GM23338 (cell line): ENCODE measurements around the gene ASPRV1. TPM values are rescaled to one million over a fixed set of nuclear protein-coding genes. Genes with fewer than 3 reads are reported as not detected.
A peak's percentile ranks its signal among the peaks of the same experiment; 100 is the strongest.

Source experiments
- ATAC-seq: fragments of 200-7000 bp; cut with Tn5 transposase; 3 replicates; pipeline ENCODE4 v1.9.1; 2020
- DNase-seq: peaks from one replicate; pipeline ENCODE4 v3.0.0-alpha.2; 2015; ENCODE audit warnings: low spot score
- H2AFZ ChIP-seq: fragments of 200-600 bp; sonication (generic); 2 replicates; pipeline ENCODE4 v1.8.0; 2016; ENCODE audit warnings: antibody characterized with exemption, mild to moderate bottlenecking, moderate library complexity
- H3F3A ChIP-seq: fragments of 200-600 bp; sonication (generic); replicated peaks from 2 replicates; pipeline ENCODE4 v1.8.0; 2017; ENCODE audit warnings: antibody characterized with exemption, mixed run types, low read depth
- H3K27ac ChIP-seq: fragments of 200-600 bp; sonication (generic); 2 replicates; pipeline ENCODE4 v1.6.1; 2016; ENCODE audit warnings: low read depth
- H3K27me3 ChIP-seq: fragments of 200-600 bp; sonication (generic); 2 replicates; pipeline ENCODE4 v1.8.0; 2016; ENCODE audit warnings: mild to moderate bottlenecking, mixed run types, moderate library complexity; ENCODE audit not compliant: insufficient read depth
- H3K36me3 ChIP-seq: fragments of 200-600 bp; sonication (generic); 2 replicates; pipeline ENCODE4 v1.8.0; 2016; ENCODE audit warnings: mild to moderate bottlenecking; ENCODE audit not compliant: insufficient read depth
- H3K4me1 ChIP-seq: fragments of 200-600 bp; sonication (generic); 2 replicates; pipeline ENCODE4 v1.8.0; 2016; ENCODE audit warnings: mild to moderate bottlenecking, moderate library complexity; ENCODE audit not compliant: insufficient read depth
- H3K4me2 ChIP-seq: fragments of 200-600 bp; sonication (generic); 2 replicates; pipeline ENCODE4 v1.7.1; 2017; ENCODE audit warnings: mixed run types
- H3K4me3 ChIP-seq: fragments of 200-600 bp; sonication (generic); 2 replicates; pipeline ENCODE4 v1.6.1; 2016; ENCODE audit warnings: mixed run types
- H3K79me2 ChIP-seq: fragments of 200-600 bp; sonication (generic); replicated peaks from 2 replicates; pipeline ENCODE4 v1.8.0; 2017; ENCODE audit warnings: mild to moderate bottlenecking; ENCODE audit not compliant: insufficient read depth
- H3K9me2 ChIP-seq: fragments of 200-600 bp; sonication (generic); 2 replicates; pipeline ENCODE4 v1.8.0; 2017; ENCODE audit not compliant: insufficient read depth
- H4K20me1 ChIP-seq: fragments of 200-600 bp; sonication (generic); replicated peaks from 2 replicates; pipeline ENCODE4 v1.8.0; 2017; ENCODE audit warnings: mild to moderate bottlenecking; ENCODE audit not compliant: insufficient read depth
- H3K27ac Mint-ChIP-seq: 2 replicates; pipeline ENCODE4 v1.8.0; 2020; ENCODE audit warnings: inconsistent platforms, mild to moderate bottlenecking, moderate library complexity, mixed read lengths
- H3K27me3 Mint-ChIP-seq: 3 replicates; pipeline ENCODE4 v1.8.0; 2022; ENCODE audit warnings: low read depth, mild to moderate bottlenecking, moderate library complexity, mixed read lengths, inconsistent platforms; ENCODE audit not compliant: insufficient read depth, poor library complexity
- H3K36me3 Mint-ChIP-seq: 3 replicates; pipeline ENCODE4 v1.8.0; 2021; ENCODE audit warnings: low read depth, mild to moderate bottlenecking, inconsistent platforms, moderate library complexity, mixed read lengths
- H3K4me1 Mint-ChIP-seq: 3 replicates; pipeline ENCODE4 v1.8.0; 2020; ENCODE audit warnings: mild to moderate bottlenecking, inconsistent platforms, mixed read lengths
- H3K4me3 Mint-ChIP-seq: 3 replicates; pipeline ENCODE4 v1.8.0; 2021; ENCODE audit warnings: moderate library complexity, mild to moderate bottlenecking, inconsistent platforms, mixed read lengths
- H3K9me3 Mint-ChIP-seq: 3 replicates; pipeline ENCODE4 v1.8.0; 2020; ENCODE audit warnings: moderate library complexity, mild to moderate bottlenecking, inconsistent platforms, mixed read lengths
- CREB1 ChIP-seq: fragments of 250-450 bp; sonication (Bioruptor Pico); IDR thresholded peaks from 2 replicates; pipeline ENCODE4 v1.5.0; 2020; ENCODE audit warnings: low read depth, mild to moderate bottlenecking, moderate library complexity
- CTCF ChIP-seq, 2 experiments: fragments of 200-600 bp in 1 of 2; sonication (generic) in 1 of 2; conservative IDR thresholded peaks; 2 replicates each; pipeline versions ENCODE4 v1.5.1 to v1.6.1; 2016 to 2017; ENCODE audit warnings: antibody characterized with exemption in 2 of 2, low read depth in 2 of 2, mild to moderate bottlenecking in 2 of 2, moderate library complexity in 1 of 2
- ETS1 ChIP-seq: IDR thresholded peaks from 2 replicates; pipeline ENCODE4 v1.6.1; 2016; ENCODE audit warnings: antibody characterized with exemption
- EZH2 ChIP-seq: fragments of 200-600 bp; sonication (generic); IDR thresholded peaks from one replicate; pipeline ENCODE4 v1.8.0; 2017; ENCODE audit warnings: antibody characterized with exemption, mild to moderate bottlenecking, low read depth; ENCODE audit not compliant: unreplicated experiment
- EZH2phosphoT487 ChIP-seq: fragments of 200-600 bp; sonication (generic); IDR thresholded peaks from one replicate; pipeline ENCODE4 v1.8.1; 2018; ENCODE audit warnings: antibody characterized with exemption; ENCODE audit not compliant: unreplicated experiment
- JUNB ChIP-seq: IDR thresholded peaks from one replicate; pipeline ENCODE4 v1.6.1; 2016; ENCODE audit warnings: antibody characterized with exemption; ENCODE audit not compliant: unreplicated experiment
- NANOG ChIP-seq: IDR thresholded peaks from 2 replicates; pipeline ENCODE4 v1.6.1; 2016; ENCODE audit warnings: antibody characterized with exemption, borderline replicate concordance
- POLR2AphosphoS5 ChIP-seq: IDR thresholded peaks from 2 replicates; pipeline ENCODE4 v1.6.1; 2016; ENCODE audit warnings: antibody characterized with exemption, low read depth
- REST ChIP-seq: IDR thresholded peaks from one replicate; pipeline ENCODE4 v1.6.1; 2018; ENCODE audit warnings: antibody characterized with exemption; ENCODE audit not compliant: unreplicated experiment
- STAT1 ChIP-seq: IDR thresholded peaks from one replicate; pipeline ENCODE4 v1.6.1; 2016; ENCODE audit warnings: antibody characterized with exemption; ENCODE audit not compliant: unreplicated experiment
- ZNF114 ChIP-seq: fragments of 250-450 bp; sonication (Bioruptor Pico); IDR thresholded peaks from 2 replicates; pipeline ENCODE4 v1.5.0; 2020; ENCODE audit warnings: mild to moderate bottlenecking, moderate library complexity
- ZNF331 ChIP-seq: fragments of 250-450 bp; sonication (Bioruptor Pico); IDR thresholded peaks from 2 replicates; pipeline ENCODE4 v1.5.0; 2020; ENCODE audit warnings: low read depth, mild to moderate bottlenecking, moderate library complexity
- long read RNA-seq: library from polyadenylated mRNA; unstranded; transcript quantifications from one replicate; pipeline ENCODE4 v2.0.0, GENCODE V29; 2020; ENCODE audit not compliant: unreplicated experiment
- polyA plus RNA-seq: library from polyadenylated mRNA; unstranded; fragments of >200 nt; fragmentation: Nextera tagmentation; extraction: Ambion mirVana; gene quantifications from 2 replicates; pipeline ENCODE4 v1.2.1, GENCODE V29; 2016
- total RNA-seq: library from RNA; depleted of rRNA; stranded (reverse); fragments of >200 nt; shearing (Covaris generic); gene quantifications from 2 replicates; pipeline ENCODE4 v1.2.3, GENCODE V29; 2014; rRNA removed
- TF ChIP-seq, protein P1 (sequence below): fragments of 250-450 bp; sonication (Bioruptor Pico); IDR thresholded peaks from 2 replicates; pipeline ENCODE4 v1.5.0; 2020; ENCODE audit warnings: mild to moderate bottlenecking, moderate library complexity

Gene ASPRV1
- total RNA-seq (0.82 and 1.4 TPM in 2 replicates), polyA plus RNA-seq (0.54 and 0.60 TPM in 2 replicates)
- long read RNA-seq: 0 reads

GRCh38 chr2:69961496-69961895 lies at the start of gene ASPRV1:
Gene ASPRV1 (minus strand): TSS chr2:69961631. CDS start chr2:69961436, 195 bp downstream.
- H3K4me3 Mint-ChIP-seq: no peak within 1 kb of the TSS
- peak within 1 kb of the TSS; percentile 80; the same call in 1 of the 2 replicates for H2AFZ ChIP-seq

More at GRCh38 chr2:69961496-69961895, at the start of gene ASPRV1:
- no peaks in the 10 kb centered on the region for H3K36me3 ChIP-seq
- no peaks in the 10 kb centered on the region for H3F3A ChIP-seq
- DNase-seq: peak; percentile 33
- peaks cover 14% of the 10 kb centered on the region; the same call in 1 of the 2 replicates for H3K9me2 ChIP-seq
- peak; percentile 72 for ATAC-seq
- H3K4me3 ChIP-seq: no peak within 1 kb of the TSS
- no peaks in the 10 kb centered on the region for H4K20me1 ChIP-seq
- no peaks in the 10 kb centered on the region for H3K79me2 ChIP-seq
- no peak within 1 kb of the TSS for H3K4me2 ChIP-seq
- no peak within 1 kb of the TSS for H3K27ac ChIP-seq
- peaks cover 15% of the 10 kb centered on the region for H3K4me1 Mint-ChIP-seq
- TF ChIP-seq POLR2AphosphoS5 (no peak), JUNB (no peak), ZNF114 (CRISPR knock-in tag) (no peak), CTCF (conservative IDR thresholded peaks at IDR 0.05; ENCODE audit: low read depth in 2 of 2) (no peak), REST (no peak), ZNF331 (no peak), ETS1 (no peak), NANOG (no peak), EZH2phosphoT487 (no peak), CREB1 (no peak), STAT1 (no peak), EZH2 (no peak)
- TF ChIP-seq, protein P1, sequence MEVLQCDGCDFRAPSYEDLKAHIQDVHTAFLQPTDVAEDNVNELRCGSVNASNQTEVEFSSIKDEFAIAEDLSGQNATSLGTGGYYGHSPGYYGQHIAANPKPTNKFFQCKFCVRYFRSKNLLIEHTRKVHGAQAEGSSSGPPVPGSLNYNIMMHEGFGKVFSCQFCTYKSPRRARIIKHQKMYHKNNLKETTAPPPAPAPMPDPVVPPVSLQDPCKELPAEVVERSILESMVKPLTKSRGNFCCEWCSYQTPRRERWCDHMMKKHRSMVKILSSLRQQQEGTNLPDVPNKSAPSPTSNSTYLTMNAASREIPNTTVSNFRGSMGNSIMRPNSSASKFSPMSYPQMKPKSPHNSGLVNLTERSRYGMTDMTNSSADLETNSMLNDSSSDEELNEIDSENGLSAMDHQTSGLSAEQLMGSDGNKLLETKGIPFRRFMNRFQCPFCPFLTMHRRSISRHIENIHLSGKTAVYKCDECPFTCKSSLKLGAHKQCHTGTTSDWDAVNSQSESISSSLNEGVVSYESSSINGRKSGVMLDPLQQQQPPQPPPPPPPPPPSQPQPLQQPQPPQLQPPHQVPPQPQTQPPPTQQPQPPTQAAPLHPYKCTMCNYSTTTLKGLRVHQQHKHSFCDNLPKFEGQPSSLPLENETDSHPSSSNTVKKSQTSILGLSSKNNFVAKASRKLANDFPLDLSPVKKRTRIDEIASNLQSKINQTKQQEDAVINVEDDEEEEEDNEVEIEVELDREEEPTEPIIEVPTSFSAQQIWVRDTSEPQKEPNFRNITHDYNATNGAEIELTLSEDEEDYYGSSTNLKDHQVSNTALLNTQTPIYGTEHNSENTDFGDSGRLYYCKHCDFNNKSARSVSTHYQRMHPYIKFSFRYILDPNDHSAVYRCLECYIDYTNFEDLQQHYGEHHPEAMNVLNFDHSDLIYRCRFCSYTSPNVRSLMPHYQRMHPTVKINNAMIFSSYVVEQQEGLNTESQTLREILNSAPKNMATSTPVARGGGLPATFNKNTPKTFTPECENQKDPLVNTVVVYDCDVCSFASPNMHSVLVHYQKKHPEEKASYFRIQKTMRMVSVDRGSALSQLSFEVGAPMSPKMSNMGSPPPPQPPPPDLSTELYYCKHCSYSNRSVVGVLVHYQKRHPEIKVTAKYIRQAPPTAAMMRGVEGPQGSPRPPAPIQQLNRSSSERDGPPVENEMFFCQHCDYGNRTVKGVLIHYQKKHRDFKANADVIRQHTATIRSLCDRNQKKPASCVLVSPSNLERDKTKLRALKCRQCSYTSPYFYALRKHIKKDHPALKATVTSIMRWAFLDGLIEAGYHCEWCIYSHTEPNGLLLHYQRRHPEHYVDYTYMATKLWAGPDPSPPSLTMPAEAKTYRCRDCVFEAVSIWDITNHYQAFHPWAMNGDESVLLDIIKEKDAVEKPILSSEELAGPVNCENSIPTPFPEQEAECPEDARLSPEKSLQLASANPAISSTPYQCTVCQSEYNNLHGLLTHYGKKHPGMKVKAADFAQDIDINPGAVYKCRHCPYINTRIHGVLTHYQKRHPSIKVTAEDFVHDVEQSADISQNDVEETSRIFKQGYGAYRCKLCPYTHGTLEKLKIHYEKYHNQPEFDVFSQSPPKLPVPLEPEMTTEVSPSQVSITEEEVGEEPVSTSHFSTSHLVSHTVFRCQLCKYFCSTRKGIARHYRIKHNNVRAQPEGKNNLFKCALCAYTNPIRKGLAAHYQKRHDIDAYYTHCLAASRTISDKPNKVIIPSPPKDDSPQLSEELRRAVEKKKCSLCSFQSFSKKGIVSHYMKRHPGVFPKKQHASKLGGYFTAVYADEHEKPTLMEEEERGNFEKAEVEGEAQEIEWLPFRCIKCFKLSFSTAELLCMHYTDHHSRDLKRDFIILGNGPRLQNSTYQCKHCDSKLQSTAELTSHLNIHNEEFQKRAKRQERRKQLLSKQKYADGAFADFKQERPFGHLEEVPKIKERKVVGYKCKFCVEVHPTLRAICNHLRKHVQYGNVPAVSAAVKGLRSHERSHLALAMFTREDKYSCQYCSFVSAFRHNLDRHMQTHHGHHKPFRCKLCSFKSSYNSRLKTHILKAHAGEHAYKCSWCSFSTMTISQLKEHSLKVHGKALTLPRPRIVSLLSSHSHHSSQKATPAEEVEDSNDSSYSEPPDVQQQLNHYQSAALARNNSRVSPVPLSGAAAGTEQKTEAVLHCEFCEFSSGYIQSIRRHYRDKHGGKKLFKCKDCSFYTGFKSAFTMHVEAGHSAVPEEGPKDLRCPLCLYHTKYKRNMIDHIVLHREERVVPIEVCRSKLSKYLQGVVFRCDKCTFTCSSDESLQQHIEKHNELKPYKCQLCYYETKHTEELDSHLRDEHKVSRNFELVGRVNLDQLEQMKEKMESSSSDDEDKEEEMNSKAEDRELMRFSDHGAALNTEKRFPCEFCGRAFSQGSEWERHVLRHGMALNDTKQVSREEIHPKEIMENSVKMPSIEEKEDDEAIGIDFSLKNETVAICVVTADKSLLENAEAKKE: no peak
- H3K4me1 ChIP-seq: peaks cover 9% of the 10 kb centered on the region; the same call in 1 of the 2 replicates
- H3K27me3 Mint-ChIP-seq: peaks cover 4% of the 10 kb centered on the region
- H3K36me3 Mint-ChIP-seq: no peaks in the 10 kb centered on the region; the same call in 2 of the 3 replicates
- no peaks in the 10 kb centered on the region for H3K9me3 Mint-ChIP-seq
- no peaks in the 10 kb centered on the region for H3K27me3 ChIP-seq
- no peak within 1 kb of the TSS; the same call in 1 of the 2 replicates for H3K27ac Mint-ChIP-seq
